ENCODE measurements around the gene MMP21. TPM values are rescaled to one million over a fixed set of nuclear protein-coding genes. Genes with fewer than 3 reads are reported as not detected.

The MMP21 gene
- total RNA-seq, 4 donors from 2014 or later: 0.19 TPM; not detected in 3

DNA sequence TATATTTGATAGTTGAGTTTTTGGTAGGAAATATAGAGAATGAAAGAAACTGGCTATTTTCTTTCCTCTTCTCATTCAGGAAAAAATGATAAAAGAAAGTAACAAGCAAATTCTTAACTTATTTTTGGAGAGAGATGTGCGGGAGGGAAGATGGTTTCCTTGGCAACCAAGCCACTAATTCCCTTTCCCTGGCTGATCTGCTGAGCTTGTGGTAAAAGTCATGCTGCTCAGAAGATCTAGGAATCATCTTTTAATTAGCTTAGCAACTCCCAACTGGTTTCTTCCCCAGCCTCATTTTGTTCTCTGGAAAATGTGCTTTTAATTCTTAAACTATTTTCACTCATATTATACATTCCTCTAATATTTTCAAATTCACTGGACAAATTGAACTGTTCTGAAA is 35.6 kb upstream of the MMP21 start:
- WGBS, 2 donors: 71 to 82% methylated on average over 1 of the region's 1 CpG
- Histone ChIP-seq H3K4me1 (no peaks in the 10 kb centered on the region), H3K9me3 (no peaks in the 10 kb centered on the region), H3K27me3 (no peaks in the 10 kb centered on the region), H3K27ac (no peak overlapping the region), H3K4me3 (no peak overlapping the region), H3K36me3 (peaks cover 3 to 94% (median 4%) of the 10 kb centered on the region in 3 donors)
- DNase-seq: no peak
- intact Hi-C loops (cut with DNase I): no loop called here
- TF ChIP-seq CTCF (IDR thresholded peaks at IDR 0.05) (no peak), POLR2A (IDR thresholded peaks at IDR 0.05) (no peak)

DNA sequence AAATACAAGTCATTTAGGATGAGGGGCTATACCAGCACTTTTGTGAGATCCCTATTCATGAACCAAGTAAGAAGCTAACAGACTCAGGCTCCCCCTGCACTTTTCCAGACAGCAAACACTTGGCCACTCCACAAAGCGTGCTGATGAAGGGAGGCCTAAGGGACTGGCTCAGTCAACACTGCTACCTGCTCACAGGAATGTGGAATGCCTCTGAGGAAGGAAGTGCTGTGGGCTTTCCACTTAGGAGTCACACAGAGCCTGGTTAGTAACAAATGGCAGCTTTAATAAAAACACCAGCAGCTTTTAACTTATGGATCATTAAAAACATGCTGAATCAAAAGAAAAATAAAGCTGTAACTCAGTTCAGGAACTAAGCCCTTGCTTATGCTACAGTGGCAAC is 32.4 kb upstream of the MMP21 start:
- Histone ChIP-seq H3K27me3 (no peaks in the 10 kb centered on the region), H3K9me3 (no peaks in the 10 kb centered on the region), H3K27ac (no peak overlapping the region), H3K36me3 (peaks cover 0 to 94% (median 11%) of the 10 kb centered on the region in 3 donors), H3K4me3 (no peak overlapping the region), H3K4me1 (no peaks in the 10 kb centered on the region)
- TF ChIP-seq POLR2A (IDR thresholded peaks at IDR 0.05): no peak
- TF ChIP-seq CTCF (IDR thresholded peaks at IDR 0.05): no peak
- no peak for DNase-seq
- intact Hi-C loops (cut with DNase I): no loop called here
- WGBS, 2 donors: 83 to 100% methylated on average over 1 of the region's 1 CpG

DNA sequence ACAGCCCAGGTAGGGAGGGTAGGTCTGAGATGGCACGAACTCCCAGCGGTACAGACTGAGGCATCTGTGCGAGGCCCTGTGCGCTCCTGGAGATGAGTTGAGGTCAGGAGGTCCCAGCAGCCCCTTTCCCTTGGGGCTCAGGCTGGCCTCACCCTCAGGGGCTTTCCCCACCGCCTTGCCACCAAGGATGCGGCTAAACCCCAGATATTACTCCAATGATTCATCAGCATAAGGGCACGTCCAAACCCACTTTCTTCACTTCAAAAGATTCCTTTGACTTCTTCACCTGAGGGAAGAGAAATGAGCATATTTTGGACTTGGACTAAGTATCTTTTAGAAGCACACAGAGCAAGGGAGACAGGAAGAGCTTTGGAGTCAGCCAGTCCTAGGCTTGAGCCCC is 27.1 kb upstream of the MMP21 start:
- Histone ChIP-seq H3K4me1 (no peaks in the 10 kb centered on the region), H3K27ac (no peak overlapping the region), H3K4me3 (no peak overlapping the region), H3K36me3 (peaks cover 0 to 96% (median 11%) of the 10 kb centered on the region in 3 donors), H3K27me3 (no peaks in the 10 kb centered on the region), H3K9me3 (no peaks in the 10 kb centered on the region)
- intact Hi-C loops (cut with DNase I): no loop called here
- WGBS, 2 donors: 57 to 75% methylated on average over 2 to 3 of the region's 7 CpGs
- TF ChIP-seq POLR2A (IDR thresholded peaks at IDR 0.05): no peak
- TF ChIP-seq CTCF (IDR thresholded peaks at IDR 0.05): no peak
- no peak for DNase-seq

DNA sequence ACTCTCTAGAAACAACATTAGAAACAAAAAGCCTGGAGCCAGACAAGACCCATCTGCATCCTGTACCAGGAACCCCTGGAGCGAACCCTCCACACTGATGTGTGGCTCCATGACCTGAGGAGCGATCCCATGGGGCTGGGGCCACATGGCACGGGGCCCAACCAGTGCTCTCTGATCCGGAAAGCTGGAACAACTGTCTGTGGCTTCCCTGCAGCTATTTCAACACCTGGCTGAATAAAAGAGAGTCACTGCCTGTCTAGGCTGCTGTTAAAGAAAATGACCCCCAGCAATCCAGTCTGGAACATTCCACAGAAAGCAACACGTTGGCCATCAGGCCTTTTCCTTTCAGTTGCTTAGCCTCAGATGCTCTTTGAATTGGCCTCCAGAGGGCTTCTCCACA is 26.5 kb upstream of the MMP21 start:
- H3K4me1 ChIP-seq: no peaks in the 10 kb centered on the region
- intact Hi-C loops (cut with DNase I): no loop called here
- no peak overlapping the region for H3K4me3 ChIP-seq
- peaks cover 0 to 96% (median 11%) of the 10 kb centered on the region in 3 donors for H3K36me3 ChIP-seq
- H3K27ac ChIP-seq: no peak overlapping the region
- no peak for DNase-seq
- H3K27me3 ChIP-seq: no peaks in the 10 kb centered on the region
- H3K9me3 ChIP-seq: no peaks in the 10 kb centered on the region
- 66 to 75% methylated on average over 5 of the region's 5 CpGs for WGBS, 2 donors
- TF ChIP-seq POLR2A (IDR thresholded peaks at IDR 0.05) (no peak), CTCF (IDR thresholded peaks at IDR 0.05) (no peak)

DNA sequence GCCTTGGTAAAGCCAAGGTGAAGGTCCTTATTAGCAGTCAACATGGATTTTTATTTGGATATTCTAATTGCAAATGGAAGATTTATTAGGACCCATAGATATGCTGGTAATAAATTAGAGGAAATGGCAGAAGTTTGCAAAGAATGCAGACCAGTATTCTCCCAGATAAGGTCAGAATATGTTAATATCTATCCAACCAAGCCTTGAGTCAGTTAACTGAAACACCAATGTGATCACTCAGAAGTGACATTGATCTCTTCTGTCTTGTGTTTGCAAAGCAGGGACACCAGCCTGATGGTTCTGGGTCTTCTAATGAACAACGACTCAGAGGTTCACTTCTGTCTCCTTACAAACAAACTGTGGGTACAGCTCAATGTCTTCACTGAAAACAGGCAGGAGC is 26.0 kb upstream of the MMP21 start:
- Histone ChIP-seq H3K36me3 (peaks cover 0 to 96% (median 11%) of the 10 kb centered on the region in 3 donors), H3K9me3 (no peaks in the 10 kb centered on the region), H3K4me1 (no peaks in the 10 kb centered on the region), H3K27ac (no peak overlapping the region), H3K27me3 (no peaks in the 10 kb centered on the region), H3K4me3 (no peak overlapping the region)
- DNase-seq: no peak
- WGBS, 2 donors: 67 to 87% methylated on average over 1 of the region's 1 CpG
- intact Hi-C loops (cut with DNase I): no loop called here
- TF ChIP-seq POLR2A (IDR thresholded peaks at IDR 0.05) (no peak), CTCF (IDR thresholded peaks at IDR 0.05) (no peak)
